GM10248 (cell line): ENCODE data around the gene PUSL1.

Experiments used
- CTCF ChIA-PET: fragments of 300-600 bp; sonication (Branson Sonifier 250); formaldehyde crosslinking; extraction: SDS; loops from one replicate; lab custom pipeline; 2021; ENCODE audit warnings: antibody characterized with exemption; lab: Yijun Ruan, JAX
- POLR2A ChIA-PET: fragments of 350-650 bp; sonication (Branson Sonifier 250); formaldehyde crosslinking; extraction: SDS; loops from one replicate; lab custom pipeline; 2020; ENCODE audit warnings: antibody characterized with exemption; lab: Yijun Ruan, JAX
- DNase-seq: peaks from one replicate; pipeline ENCODE4 v3.0.0; 2012; ENCODE audit errors: extremely low spot score
- CTCF ChIP-seq: IDR thresholded peaks from 2 replicates; pipeline ENCODE4 v1.5.1; 2012; ENCODE audit warnings: mild to moderate bottlenecking, low read depth; ENCODE audit errors: extremely low read depth, missing control alignments, control extremely low read depth

PUSL1 gene

DNA sequence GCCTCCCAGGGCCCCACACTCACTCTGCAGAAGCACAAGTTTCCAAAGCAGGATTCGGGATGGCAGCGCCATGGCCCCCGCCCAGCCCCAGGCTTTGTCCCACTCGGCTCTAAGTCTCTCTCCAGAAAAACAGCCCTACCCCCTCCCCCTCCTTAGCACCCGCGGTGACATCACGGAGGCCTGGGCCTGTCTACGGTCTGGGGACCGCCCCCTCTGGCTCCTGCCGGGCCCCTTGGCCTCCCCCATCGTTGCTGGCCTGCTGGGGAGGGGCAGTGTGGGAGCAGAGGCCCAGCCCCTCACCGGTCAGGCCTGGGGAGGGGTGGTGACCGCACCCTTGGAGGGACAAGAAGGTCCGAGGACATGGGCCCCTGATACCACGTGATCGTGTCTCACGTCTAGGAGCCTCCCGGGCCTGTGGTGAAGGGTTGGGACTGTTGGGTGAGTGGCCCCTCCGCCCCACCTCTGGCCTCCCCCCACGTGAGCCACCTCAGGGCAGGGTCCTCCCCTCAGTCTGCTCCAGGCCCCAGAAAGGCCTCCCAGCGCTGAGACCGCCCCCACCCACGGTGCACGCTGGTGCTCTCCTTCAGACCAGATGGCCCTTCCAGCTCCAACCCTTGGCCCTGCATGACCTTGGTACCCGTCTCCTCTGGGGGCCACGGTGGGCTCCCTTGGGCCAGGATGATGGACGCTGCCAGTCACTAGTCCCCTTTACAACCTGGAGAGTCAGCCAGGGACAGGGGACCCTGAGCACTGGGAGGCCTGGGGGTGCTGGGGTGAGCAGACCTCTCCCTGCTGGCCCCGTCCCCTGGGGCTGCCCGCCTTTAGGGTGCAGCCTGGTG lies 50.3 kb downstream of the PUSL1 start, which contains the start of gene MXRA8:
Gene MXRA8, minus strand, starts transcription at position 123 of the 839 bp plus-strand sequence. Its CDS starts 51 bp downstream, at position 72.
- ChIA-PET POLR2A (no interaction called here), CTCF (interaction anchor here (0.6 to 1.7 kb wide), 3 partner anchors 13 to 146 kb away, joined by 3 to 5 read pairs (median 4); no protein-coding TSS in a partner anchor)
- TF ChIP-seq CTCF = no peak
- no peak for DNase-seq

DNA sequence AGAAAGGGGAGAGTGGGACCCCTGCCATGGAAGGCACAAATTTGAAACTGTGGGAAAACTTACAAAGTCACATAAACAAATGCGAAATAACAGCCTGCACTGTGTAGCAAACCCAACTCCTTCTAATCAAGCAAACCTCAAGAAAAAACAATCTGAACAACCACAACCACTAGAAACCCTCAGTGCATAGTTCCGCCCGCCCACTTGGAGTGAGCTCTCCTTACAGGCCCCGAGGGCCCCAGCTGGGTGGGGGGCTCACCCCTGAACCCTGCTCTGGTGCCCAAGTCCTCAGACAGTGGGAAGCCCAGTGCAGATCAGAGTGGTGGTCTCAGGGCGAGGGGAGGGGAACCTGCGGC lies 50.9 kb downstream of the PUSL1 start:
- TF ChIP-seq CTCF = no peak
- no peak for DNase-seq
- POLR2A ChIA-PET = no interaction called here
- CTCF ChIA-PET = interaction anchor here (1.0 kb wide), 1 partner anchor 12 kb away, joined by 4 read pairs; no protein-coding TSS in a partner anchor

- ChIA-PET POLR2A (no interaction called here), CTCF (interaction anchor here (1.0 kb wide), 1 partner anchor 12 kb away, joined by 4 read pairs; no protein-coding TSS in a partner anchor)
- no peak for DNase-seq
Observed at GRCh38 chr1:1359664-1360468, 51.5 kb downstream of the PUSL1 start.

DNA sequence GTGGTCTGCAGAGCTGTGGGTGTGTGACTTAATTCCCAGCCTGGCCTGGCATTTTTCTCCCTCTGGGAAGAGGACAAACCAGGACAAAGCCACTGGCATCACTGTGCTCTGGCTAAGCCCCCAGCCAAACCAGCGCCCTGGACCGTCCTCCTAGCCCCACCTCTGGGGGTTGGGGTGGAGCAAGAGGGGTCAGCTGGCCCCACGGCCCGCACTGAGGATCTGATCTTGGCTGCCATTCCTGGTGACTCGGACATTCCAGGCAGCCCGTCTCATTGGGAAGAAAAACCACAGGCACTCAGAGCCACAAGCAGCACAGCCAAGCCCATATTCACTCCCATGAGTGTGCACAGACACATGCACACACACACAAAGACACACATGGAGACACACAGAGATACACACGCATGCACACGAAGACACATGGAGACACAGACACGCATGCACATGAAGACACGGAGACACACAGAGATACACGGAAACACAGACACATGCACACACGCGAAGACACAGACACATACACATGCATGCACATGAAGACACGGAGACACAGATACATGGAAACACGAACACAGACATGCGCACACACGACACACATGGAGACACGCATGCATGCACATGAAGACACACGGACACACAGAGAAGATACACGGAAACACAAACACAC lies 52.2 kb downstream of the PUSL1 start:
- CTCF ChIA-PET = no interaction called here
- TF ChIP-seq CTCF = no peak
- POLR2A ChIA-PET = no interaction called here
- DNase-seq = no peak

More at GRCh38 chr1:1359664-1360468, 51.5 kb downstream of the PUSL1 start:
- no peak for TF ChIP-seq CTCF
